Right lobe of liver (tissue), 4 donors: ENCODE results near the gene LYG1.

ENCODE experiments used
- POLR2A ChIP-seq: fragments of 450-650 bp; IDR thresholded peaks from one replicate; pipeline ENCODE4 v1.6.1; 2017; ENCODE audit warnings: antibody characterized with exemption, mild to moderate bottlenecking
- TF ChIP-seq, protein P1 (sequence below), 4 donors: fragments of 200-600 bp in 3 of 4; fragments of 450-650 bp in 1 of 4; IDR thresholded peaks; one replicate each; pipeline versions ENCODE4 v1.5.1 to v1.8.0; 2016 to 2022; ENCODE audit warnings: antibody characterized with exemption in 4 of 4, mild to moderate bottlenecking in 2 of 4
- donor health status: DM: no; HTN: no; CAD: no.
- donor health status: DM: no; HTN: no; CAD: no.
- donor health status: DM: no; HTN: yes; CAD: no.

DNA sequence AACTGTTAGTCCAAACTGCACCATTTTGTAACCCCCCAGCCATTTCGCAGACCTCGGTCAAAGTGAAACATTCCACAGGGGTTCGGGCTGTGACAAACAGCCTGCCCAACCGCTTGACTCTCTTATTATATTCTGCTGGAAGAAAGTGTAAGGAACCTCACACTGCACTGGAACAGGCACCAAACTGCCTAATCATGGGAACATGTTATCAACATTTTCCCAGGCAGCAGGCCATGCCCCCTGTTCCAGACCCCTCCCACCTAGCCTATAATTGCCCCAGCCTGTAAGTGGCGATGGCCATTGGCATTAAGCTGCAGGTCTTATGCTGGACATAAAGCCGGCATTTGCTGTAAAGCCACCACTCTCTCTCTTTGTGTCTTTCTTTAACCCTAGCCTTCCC lies 62.4 kb downstream of the LYG1 start:
- TF ChIP-seq, protein P1, sequence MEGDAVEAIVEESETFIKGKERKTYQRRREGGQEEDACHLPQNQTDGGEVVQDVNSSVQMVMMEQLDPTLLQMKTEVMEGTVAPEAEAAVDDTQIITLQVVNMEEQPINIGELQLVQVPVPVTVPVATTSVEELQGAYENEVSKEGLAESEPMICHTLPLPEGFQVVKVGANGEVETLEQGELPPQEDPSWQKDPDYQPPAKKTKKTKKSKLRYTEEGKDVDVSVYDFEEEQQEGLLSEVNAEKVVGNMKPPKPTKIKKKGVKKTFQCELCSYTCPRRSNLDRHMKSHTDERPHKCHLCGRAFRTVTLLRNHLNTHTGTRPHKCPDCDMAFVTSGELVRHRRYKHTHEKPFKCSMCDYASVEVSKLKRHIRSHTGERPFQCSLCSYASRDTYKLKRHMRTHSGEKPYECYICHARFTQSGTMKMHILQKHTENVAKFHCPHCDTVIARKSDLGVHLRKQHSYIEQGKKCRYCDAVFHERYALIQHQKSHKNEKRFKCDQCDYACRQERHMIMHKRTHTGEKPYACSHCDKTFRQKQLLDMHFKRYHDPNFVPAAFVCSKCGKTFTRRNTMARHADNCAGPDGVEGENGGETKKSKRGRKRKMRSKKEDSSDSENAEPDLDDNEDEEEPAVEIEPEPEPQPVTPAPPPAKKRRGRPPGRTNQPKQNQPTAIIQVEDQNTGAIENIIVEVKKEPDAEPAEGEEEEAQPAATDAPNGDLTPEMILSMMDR (IDR thresholded peaks at IDR 0.05): no peak
- TF ChIP-seq POLR2A: no peak
